Activated T-cell treated with anti-CD3 and anti-CD28 coated beads, Interleukin-2, amount 50 U/mL, for 48 hours (primary cell): ENCODE results near the gene SLC4A8.
"Not testable (repeated sequence)": the region's sequence is repeated elsewhere in the genome, so short reads cannot be mapped to it uniquely, and the experiment has no call there.

Experiments used
- DNase-seq, 2 experiments: peaks; one replicate each; pipeline ENCODE4 v3.0.0-alpha.2; 2020

Gene SLC4A8

GRCh38 chr12:51430196-51430895, 5.7 kb downstream of the SLC4A8 start:
- DNase-seq = no peak

DNA sequence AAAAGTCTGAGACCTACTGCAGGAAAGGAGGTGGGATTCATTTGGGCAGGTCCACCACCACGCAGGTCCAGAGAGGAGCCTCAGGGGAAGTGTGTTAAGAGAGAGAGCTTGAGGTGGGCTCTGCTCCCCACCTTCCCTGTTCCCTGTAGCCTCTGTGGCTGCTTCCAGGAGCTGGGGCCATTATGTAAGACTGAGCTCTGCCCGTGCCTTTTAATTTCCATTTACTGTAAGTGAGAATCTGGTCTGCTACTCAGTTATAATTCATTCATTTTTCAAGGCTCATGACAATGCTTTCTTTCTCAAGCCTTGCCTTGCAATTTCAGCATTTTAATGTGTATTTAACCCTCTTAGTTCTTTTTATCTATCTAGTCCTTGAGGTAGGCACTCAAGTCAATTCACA, 8.3 kb downstream of the SLC4A8 start:
- DNase-seq = no peak

DNA sequence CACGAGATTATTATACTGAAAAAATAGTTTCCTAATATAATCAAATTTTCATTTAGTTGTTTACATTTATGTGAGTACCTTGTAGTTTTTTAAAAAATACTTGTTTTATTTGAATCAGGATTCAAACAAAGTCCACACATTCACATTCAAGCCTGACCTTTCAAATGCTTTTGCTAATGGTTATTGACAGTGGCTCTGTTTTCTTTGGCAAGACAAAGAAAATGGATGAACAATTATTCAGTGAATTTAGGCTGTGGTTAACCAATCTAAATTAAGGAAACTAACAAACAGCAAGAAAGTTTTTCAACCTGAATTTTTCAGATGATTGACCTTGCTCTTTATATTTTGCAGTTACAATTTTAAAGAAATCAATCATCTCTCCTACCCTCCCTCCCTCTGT, 9.7 kb downstream of the SLC4A8 start:
- no peak for DNase-seq

- no peak for DNase-seq
Observed at GRCh38 chr12:51437431-51437830, 12.8 kb downstream of the SLC4A8 start.

DNA sequence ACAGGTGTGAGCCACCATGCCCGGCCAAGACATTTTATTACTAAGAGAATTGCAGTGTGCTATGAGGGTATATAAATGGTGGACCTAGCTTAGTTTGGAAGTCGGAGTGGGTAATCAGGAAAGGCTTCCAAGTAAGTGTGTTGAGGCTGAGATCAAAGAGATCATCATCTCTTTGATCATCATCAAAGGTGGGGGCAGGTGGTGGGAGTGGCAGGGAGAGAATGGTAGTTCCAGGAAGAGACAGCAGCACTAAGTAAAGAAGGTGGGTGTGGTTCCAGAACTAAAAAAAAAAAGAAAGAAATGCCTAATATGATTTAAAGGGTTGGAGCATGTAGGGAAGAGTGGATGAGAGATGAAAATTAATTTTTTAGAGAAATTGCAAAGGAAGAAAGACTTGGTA, 14.7 kb downstream of the SLC4A8 start:
- no peak for DNase-seq

- no peak for DNase-seq
Observed at GRCh38 chr12:51441583-51441982, 17.0 kb downstream of the SLC4A8 start.

GRCh38 chr12:51442324-51442723, 17.7 kb downstream of the SLC4A8 start:
- DNase-seq = no peak

- DNase-seq = no peak
Observed at GRCh38 chr12:51443573-51443972, 18.9 kb downstream of the SLC4A8 start.

GRCh38 chr12:51448618-51449256, 24.1 kb downstream of the SLC4A8 start:
- DNase-seq = no peak

- no peak for DNase-seq
Observed at GRCh38 chr12:51449580-51450246, 25.1 kb downstream of the SLC4A8 start.

- no peak for DNase-seq
Observed at GRCh38 chr12:51450333-51450732, 25.7 kb downstream of the SLC4A8 start.

DNA sequence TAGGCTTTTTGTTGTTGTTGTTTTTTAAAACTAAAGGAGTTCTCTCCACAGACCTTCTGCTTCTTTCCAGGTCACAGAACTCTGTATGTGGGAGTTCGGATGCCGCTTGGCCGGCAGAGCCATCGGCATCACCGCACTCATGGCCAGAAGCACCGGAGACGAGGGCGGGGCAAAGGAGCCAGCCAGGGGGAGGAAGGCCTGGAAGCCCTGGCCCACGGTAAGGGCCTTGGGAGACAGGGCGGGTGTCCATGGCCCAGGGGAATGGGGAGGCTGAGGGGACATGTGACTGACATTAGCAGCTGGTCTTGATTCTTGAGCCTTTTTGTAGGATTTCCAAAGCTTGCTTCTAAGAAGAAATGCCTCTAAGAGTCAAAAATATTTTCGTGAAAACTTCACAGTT, 26.2 kb downstream of the SLC4A8 start:
- no peak for DNase-seq

DNA sequence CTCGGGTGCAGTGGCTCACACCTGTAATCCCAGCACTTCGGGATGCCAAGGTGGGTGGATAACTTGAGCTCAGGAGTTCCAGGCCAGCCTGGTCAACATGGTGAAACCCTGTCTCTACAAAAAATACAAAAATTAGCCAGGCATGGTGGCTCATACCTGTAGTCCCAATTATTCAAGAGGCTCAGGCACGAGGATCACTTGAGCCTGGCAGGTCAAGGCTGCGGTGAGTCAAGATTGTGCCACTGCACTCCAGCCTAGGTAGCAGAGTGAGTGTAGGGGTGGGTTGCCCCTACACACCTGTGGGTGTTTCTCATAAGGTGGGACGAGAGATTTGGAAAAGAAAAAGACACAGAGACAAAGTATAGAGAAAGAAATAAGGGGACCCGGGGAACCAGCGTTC, 29.4 kb downstream of the SLC4A8 start:
- DNase-seq = not testable (repeated sequence)

GRCh38 chr12:51455050-51455449, 30.4 kb downstream of the SLC4A8 start:
- not testable (repeated sequence) for DNase-seq

DNA sequence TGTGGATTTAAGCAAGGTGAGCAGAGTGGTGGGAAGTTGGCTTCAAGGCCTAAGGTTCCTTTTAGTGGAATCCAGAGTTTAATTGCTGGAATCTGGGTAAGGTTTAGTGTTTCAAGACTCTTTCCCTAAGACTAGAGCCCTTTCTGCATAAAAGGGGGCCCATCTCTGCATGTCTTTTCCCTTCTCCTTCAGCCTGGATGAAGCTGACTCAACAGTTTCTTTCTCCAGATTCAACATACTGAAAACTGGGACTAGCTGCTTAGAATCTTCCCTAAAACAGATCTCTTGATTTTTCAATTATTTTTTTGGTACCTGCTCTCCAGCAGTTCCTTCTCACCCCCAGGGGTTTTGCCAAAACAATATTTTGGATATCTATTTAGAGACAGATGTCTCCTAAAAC, 34.0 kb downstream of the SLC4A8 start:
- DNase-seq = no peak

DNA sequence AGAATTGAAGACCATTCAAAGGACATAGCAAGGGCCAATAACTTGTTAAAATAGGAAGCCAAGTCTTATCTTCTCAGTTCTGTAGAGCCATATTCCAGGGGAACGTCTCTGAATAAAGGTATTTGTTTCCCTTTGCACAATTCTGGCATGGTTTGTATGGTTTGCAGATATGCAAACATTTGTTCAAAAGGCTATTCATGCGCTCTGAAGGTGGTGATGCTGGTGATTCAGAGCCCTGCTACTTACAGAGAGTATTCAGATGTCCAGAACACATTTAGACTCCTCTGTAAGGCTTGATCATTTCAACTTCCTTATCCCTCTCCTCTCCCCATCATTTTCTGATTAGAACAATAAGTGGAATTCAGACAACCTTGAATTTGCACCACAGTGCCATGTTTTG, 35.9 kb downstream of the SLC4A8 start:
- DNase-seq = no peak

DNA sequence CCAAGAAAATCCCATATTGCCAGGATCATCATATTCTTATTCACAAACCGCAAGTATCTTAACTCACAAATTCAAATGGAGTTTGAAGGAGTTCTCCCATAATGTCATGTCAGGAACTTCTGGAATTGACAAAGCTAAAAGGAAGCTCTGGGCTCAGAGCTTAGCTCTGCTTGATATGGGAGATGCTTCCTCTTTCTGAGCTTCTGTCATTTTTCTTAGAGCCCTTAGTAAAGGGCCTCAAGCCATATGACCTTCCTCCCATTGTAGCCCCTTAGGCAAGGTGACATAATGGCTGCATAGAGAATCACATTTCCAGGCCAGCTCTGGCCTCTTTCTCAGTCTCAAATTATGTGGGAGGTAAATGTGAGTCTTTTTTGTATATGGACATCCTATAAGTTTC, 40.9 kb downstream of the SLC4A8 start:
- no peak for DNase-seq

- DNase-seq = no peak
Observed at GRCh38 chr12:51470116-51470515, 45.5 kb downstream of the SLC4A8 start.

- DNase-seq = no peak
Observed at GRCh38 chr12:51471111-51471864, 46.7 kb downstream of the SLC4A8 start.

- DNase-seq = no peak
Observed at GRCh38 chr12:51472984-51473383, 48.4 kb downstream of the SLC4A8 start.

GRCh38 chr12:51473947-51474346, 49.3 kb downstream of the SLC4A8 start:
- no peak for DNase-seq

DNA sequence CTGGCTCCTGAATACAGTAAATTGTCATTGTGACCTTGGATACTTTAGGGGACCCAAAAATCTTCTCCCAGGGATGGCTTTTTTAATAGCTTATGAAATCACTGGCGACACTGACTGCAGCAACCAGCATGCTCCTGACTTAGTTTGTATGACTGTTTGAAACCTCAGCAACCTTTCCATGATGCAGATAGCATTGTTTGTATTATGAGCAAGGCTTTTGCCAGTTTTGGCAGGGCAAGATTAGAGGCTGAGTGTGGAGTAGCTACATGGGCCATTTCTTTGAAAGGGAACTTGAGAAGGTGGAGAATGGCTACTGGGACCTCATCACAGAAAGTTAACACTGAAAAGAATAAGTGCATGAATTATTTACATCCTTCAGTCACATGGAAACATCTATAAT, 50.9 kb downstream of the SLC4A8 start:
- DNase-seq = no peak

DNA sequence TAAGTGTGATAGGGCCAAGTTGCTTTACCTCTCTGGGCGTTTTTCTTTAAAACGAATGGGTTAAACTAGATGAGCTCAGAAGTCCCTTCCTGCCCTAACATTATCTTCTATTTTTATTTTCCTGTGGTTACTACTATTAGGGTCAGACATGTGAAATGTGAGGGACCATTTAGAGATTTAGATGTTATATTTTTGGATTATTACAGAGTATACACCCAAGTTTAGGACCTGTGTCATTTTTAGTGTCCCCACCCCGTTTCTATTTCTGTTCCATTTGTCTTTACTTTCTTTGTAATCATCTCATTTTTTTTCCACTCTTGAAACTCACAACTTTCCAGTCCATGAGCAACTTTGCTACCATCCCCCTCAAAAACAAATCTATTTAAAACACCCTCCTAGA, 56.3 kb downstream of the SLC4A8 start:
- no peak for DNase-seq
